GM12878 (cell line): ENCODE measurements around the gene SLC15A4. TPM values are rescaled to one million over a fixed set of nuclear protein-coding genes. Genes with fewer than 3 reads are reported as not detected.

Experiments used
- ATAC-seq: fragments of 200-7000 bp; cut with Tn5 transposase; 3 replicates; pipeline ENCODE4 v1.9.1; 2020; ENCODE audit warnings: mild to moderate bottlenecking, moderate library complexity
- BruUV-seq: library from RNA; stranded (reverse); fragments of 400-500 nt; replicated peaks from 2 replicates; lab custom pipeline; 2021; lab: Mats Ljungman, UMichigan
- CTCF ChIA-PET: fragments of 300-600 bp; sonication (Branson Sonifier 250); formaldehyde crosslinking; extraction: SDS; loops from one replicate; lab custom pipeline; 2021; ENCODE audit warnings: inconsistent platforms; lab: Yijun Ruan, JAX
- POLR2A ChIA-PET: fragments of 350-600 bp; formaldehyde crosslinking; extraction: SDS; loops from one replicate; lab custom pipeline; 2021; ENCODE audit warnings: inconsistent platforms; lab: Charles Lee
- RAD21 ChIA-PET: fragments of 300-600 bp; sonication (Branson Sonifier 250); formaldehyde crosslinking; loops from one replicate; lab custom pipeline; 2023; ENCODE audit warnings: antibody characterized with exemption; ENCODE audit not compliant: unreplicated experiment; lab: Charles Lee
- SMC1A ChIA-PET: fragments of 300-600 bp; sonication (Branson Sonifier 250); formaldehyde crosslinking; loops from one replicate; lab custom pipeline; 2023; ENCODE audit not compliant: unreplicated experiment, uncharacterized antibody; lab: Charles Lee
- DNase-seq: peaks from one replicate; pipeline ENCODE4 v3.0.0-alpha.2; 2011; ENCODE audit warnings: low read depth, low spot score
- FAIRE-seq: peaks from 3 replicates; lab custom pipeline; 2011; peaks lifted over from hg19 to GRCh38; lab: Jason Lieb, UNC
- H2AFZ ChIP-seq: 2 replicates; pipeline ENCODE4 v1.6.0; 2011; ENCODE audit warnings: low read depth, low read length, control low read depth; ENCODE audit not compliant: control insufficient read depth
- H3K27ac ChIP-seq: 2 replicates; pipeline ENCODE4 v1.5.1; 2011; ENCODE audit warnings: control low read depth; ENCODE audit not compliant: control insufficient read depth, insufficient read depth
- H3K27me3 ChIP-seq, 2 experiments: replicated peaks in 1 of 2; 2 replicates each; pipeline versions ENCODE4 v1.6.0 to v1.6.1; 2011; ENCODE audit warnings: low read length in 1 of 2; ENCODE audit not compliant: control insufficient read depth in 2 of 2, insufficient read depth in 2 of 2
- H3K36me3 ChIP-seq, 2 experiments: 2 replicates each; pipeline ENCODE4 v1.5.1; 2011; ENCODE audit warnings: low read length in 1 of 2; ENCODE audit not compliant: control insufficient read depth in 2 of 2, insufficient read depth in 2 of 2
- H3K4me1 ChIP-seq: 2 replicates; pipeline ENCODE4 v1.6.1; 2011; ENCODE audit warnings: mild to moderate bottlenecking, low read length, moderate library complexity, mixed read lengths; ENCODE audit not compliant: control insufficient read depth, insufficient read depth
- H3K4me2 ChIP-seq: 2 replicates; pipeline ENCODE4 v1.6.0; 2011; ENCODE audit warnings: control low read depth; ENCODE audit not compliant: control insufficient read depth, insufficient read depth
- H3K4me3 ChIP-seq: fragments of 200-600 bp; sonication (generic); 2 replicates; pipeline ENCODE4 v1.5.1; 2016
- H3K79me2 ChIP-seq: 2 replicates; pipeline ENCODE4 v1.6.0; 2011; ENCODE audit warnings: low read length; ENCODE audit not compliant: control insufficient read depth, insufficient read depth
- H3K9ac ChIP-seq: 2 replicates; pipeline ENCODE4 v1.8.0; 2011; ENCODE audit warnings: low read length, control low read depth, mixed read lengths; ENCODE audit not compliant: control insufficient read depth, insufficient read depth
- H3K9me3 ChIP-seq: replicated peaks from 3 replicates; pipeline ENCODE4 v1.5.1; 2011; ENCODE audit warnings: mild to moderate bottlenecking, low read length; ENCODE audit not compliant: control insufficient read depth, insufficient read depth
- H4K20me1 ChIP-seq: 2 replicates; pipeline ENCODE4 v1.6.0; 2011; ENCODE audit not compliant: control insufficient read depth, insufficient read depth
- BCLAF1 ChIP-seq: fragments of 450-650 bp; IDR thresholded peaks from 2 replicates; pipeline ENCODE4 v1.6.1; 2017; ENCODE audit warnings: antibody characterized with exemption, mild to moderate bottlenecking, moderate library complexity
- CREB1 ChIP-seq: IDR thresholded peaks from 2 replicates; pipeline ENCODE4 v1.6.1; 2012; ENCODE audit warnings: low read depth, mild to moderate bottlenecking, inconsistent platforms
- POLR2AphosphoS2 ChIP-seq: IDR thresholded peaks from 2 replicates; pipeline ENCODE4 v1.6.1; 2011; ENCODE audit warnings: low read depth, mild to moderate bottlenecking, low read length, improper control_type of control experiment, moderate library complexity
- WGBS: methylation state at CpG from one replicate; pipeline ENCODE4 v1.1.6; 2016; ENCODE audit warnings: low lambda C conversion rate; ENCODE audit not compliant: insufficient replicate concordance, insufficient coverage; ENCODE audit errors: missing lambda C conversion rate; 5-methylcytosine and 5-hydroxymethylcytosine counted together
- in situ Hi-C: fragments of 300-500 bp; cut with MboI; formaldehyde crosslinking; loops from 9 replicates; pipeline ENCODE4 v1.14.3; 2018; ENCODE audit warnings: mixed read lengths
- intact Hi-C: fragments of 100-400 bp; cut with micrococcal nuclease; formaldehyde crosslinking; loops from one replicate; pipeline ENCODE4 v1.14.2; 2022; ENCODE audit not compliant: unreplicated experiment
- polyA plus RNA-seq, 11 experiments: library from polyadenylated mRNA; depleted of rRNA in 4 of 11; unstranded in 6 of 11; stranded (reverse) in 5 of 11; fragments of >200 nt; fragmentation: Nextera tagmentation in 4 of 11; fragmentation: Illumina TruSeq in 1 of 11; extraction: Ambion mirVana in 4 of 11; extraction: Trizol in 1 of 11; gene quantifications; 1 replicate in 1 of 11; 2 replicates in 10 of 11; pipeline versions ENCODE4 v1.2.1 to v1.2.3, GENCODE V29; 2011 to 2016; ENCODE audit warnings: inconsistent platforms in 2 of 11, missing spikeins in 2 of 11, low read depth in 1 of 11
- total RNA-seq, 4 experiments: library from RNA; depleted of rRNA in 3 of 4; stranded (reverse); fragments of >200 nt in 3 of 4; fragmentation: Illumina TruSeq in 1 of 4; extraction: Trizol in 1 of 4; gene quantifications; 2 replicates each; pipeline versions ENCODE4 v1.2.1 to v1.2.3, GENCODE V29; 2013 to 2021

SLC15A4 gene
- total and polyA plus RNA-seq, 10 of the 15 experiments (the other 5 are each of a cell fraction or from before 2014, with no cell fraction given), result 12.7 to 257 (median 36.6) TPM

- WGBS, result 93% methylated on average over 15 of the region's 15 CpGs
- RAD21 ChIA-PET, result interaction anchor here (1.2 to 2.1 kb wide), 2 partner anchors 19 to 30 kb away, joined by 3 to 7 read pairs; no protein-coding TSS in a partner anchor
- Histone ChIP-seq H3K9me3 (no peaks in the 10 kb centered on the region), H3K9ac (no peak overlapping the region), H3K36me3 (peaks cover 27 to 29% of the 10 kb centered on the region in 2 experiments), H3K4me1 (peaks cover 27% of the 10 kb centered on the region), H3K4me2 (no peak overlapping the region)
- BruUV-seq, result no TSS peak
- TF ChIP-seq BCLAF1 (no peak), CREB1 (0 out of 2 replicates have a peak, but pooled peaks have one; percentile 29), POLR2AphosphoS2 (0 out of 2 replicates have a peak, but pooled peaks have one; percentile 17)
- TF ChIP-seq, all 136 proteins: peak for 2
- Histone ChIP-seq H2AFZ (no peak overlapping the region), H3K4me3 (no peak overlapping the region), H4K20me1 (no peaks in the 10 kb centered on the region), H3K27me3 (no peaks in the 10 kb centered on the region), H3K79me2 (peaks cover 3% of the 10 kb centered on the region), H3K27ac (no peak overlapping the region)
- FAIRE-seq, result no peak
- DNase-seq, result no peak
- intact Hi-C loops (loop anchor here (10.0 kb wide), 1 partner anchor 146 kb away; no protein-coding TSS in a partner anchor), in situ Hi-C loops (no loop called here)
- ATAC-seq, result no peak
- ChIA-PET CTCF (interaction anchor here (1.9 to 13.4 kb wide), 2 partner anchors 8 kb away, joined by 11 to 105 read pairs; no protein-coding TSS in a partner anchor), SMC1A (interaction anchor here (1.2 to 9.4 kb wide), 5 partner anchors 8 to 65 kb away, joined by 3 to 261 read pairs (median 12); no protein-coding TSS in a partner anchor), POLR2A (interaction anchor here (2.4 to 9.6 kb wide), 2 partner anchors 20 to 31 kb away, joined by 10 to 253 read pairs; no protein-coding TSS in a partner anchor)
Observed at GRCh38 chr12:128790653-128791373, 32.9 kb downstream of the SLC15A4 start.
